Measurements from ENCODE around the gene SNX20. TPM values are rescaled to one million over a fixed set of nuclear protein-coding genes. Genes with fewer than 3 reads are reported as not detected.

Gene SNX20
- polyA plus RNA-seq, 6 donors from 2014 or later = 29.0 to 47.0 (median 38.9) TPM

- ATAC-seq (ENCODE audit: low read depth in 2 of 2) (no peak), DNase-seq (no peak)
- no peaks in the 10 kb centered on the region for H3K27me3 Mint-ChIP-seq
- H3K9me3 Mint-ChIP-seq = no peaks in the 10 kb centered on the region
- peaks cover 16 to 27% (median 23%) of the 10 kb centered on the region in 3 donors for H3K4me1 Mint-ChIP-seq
- H3K36me3 Mint-ChIP-seq = no peaks in the 10 kb centered on the region
- no peak overlapping the region for H3K4me3 Mint-ChIP-seq
- H3K27ac Mint-ChIP-seq = no peak overlapping the region
Observed at GRCh38 chr16:50712560-50712898, 31.4 kb upstream of the SNX20 start.

- ATAC-seq (ENCODE audit: low read depth in 2 of 2) (no peak), DNase-seq (no peak)
- no peak overlapping the region for H3K27ac Mint-ChIP-seq
- H3K4me3 Mint-ChIP-seq = peak overlapping the region in 1 of 8 donors; percentile 16
- no peaks in the 10 kb centered on the region for H3K36me3 Mint-ChIP-seq
- H3K4me1 Mint-ChIP-seq = peaks cover 16 to 27% (median 23%) of the 10 kb centered on the region in 3 donors
- no peaks in the 10 kb centered on the region for H3K27me3 Mint-ChIP-seq
- H3K9me3 Mint-ChIP-seq = no peaks in the 10 kb centered on the region
Observed at GRCh38 chr16:50711862-50712559, 30.9 kb upstream of the SNX20 start.

DNA sequence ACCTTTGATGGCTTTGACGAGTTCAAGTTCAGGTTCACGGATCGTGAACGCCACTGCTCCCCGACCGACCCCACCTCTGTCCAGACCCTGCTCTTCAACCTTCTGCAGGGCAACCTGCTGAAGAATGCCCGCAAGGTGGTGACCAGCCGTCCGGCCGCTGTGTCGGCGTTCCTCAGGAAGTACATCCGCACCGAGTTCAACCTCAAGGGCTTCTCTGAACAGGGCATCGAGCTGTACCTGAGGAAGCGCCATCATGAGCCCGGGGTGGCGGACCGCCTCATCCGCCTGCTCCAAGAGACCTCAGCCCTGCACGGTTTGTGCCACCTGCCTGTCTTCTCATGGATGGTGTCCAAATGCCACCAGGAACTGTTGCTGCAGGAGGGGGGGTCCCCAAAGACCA, 29.9 kb upstream of the SNX20 start:
- peaks cover 0 to 5% (median 0%) of the 10 kb centered on the region in 7 donors for H3K9me3 Mint-ChIP-seq
- H3K27me3 Mint-ChIP-seq = no peaks in the 10 kb centered on the region
- no peak overlapping the region for H3K27ac Mint-ChIP-seq
- DNase-seq = no peak
- H3K4me1 Mint-ChIP-seq = peaks cover 16 to 27% (median 23%) of the 10 kb centered on the region in 3 donors
- peaks cover 0 to 4% of the 10 kb centered on the region in 2 donors for H3K36me3 Mint-ChIP-seq
- no peak for ATAC-seq (ENCODE audit: low read depth in 2 of 2)
- no peak overlapping the region for H3K4me3 Mint-ChIP-seq

- peaks cover 7 to 16% (median 8%) of the 10 kb centered on the region in 7 donors for H3K9me3 Mint-ChIP-seq
- DNase-seq = no peak
- H3K27me3 Mint-ChIP-seq = no peaks in the 10 kb centered on the region
- peaks cover 16 to 27% (median 23%) of the 10 kb centered on the region in 3 donors for H3K4me1 Mint-ChIP-seq
- no peak overlapping the region for H3K27ac Mint-ChIP-seq
- no peak for ATAC-seq (ENCODE audit: low read depth in 2 of 2)
- H3K36me3 Mint-ChIP-seq = peaks cover 3 to 15% of the 10 kb centered on the region in 2 donors
- peak overlapping the region in 2 of 8 donors; percentile 49 to 75 for H3K4me3 Mint-ChIP-seq
Observed at GRCh38 chr16:50709980-50710379, 28.9 kb upstream of the SNX20 start.

- ATAC-seq (ENCODE audit: low read depth in 2 of 2) (peak; percentile 63 to 87), DNase-seq (peak; percentile 26)
- H3K36me3 Mint-ChIP-seq = peaks cover 8 to 23% of the 10 kb centered on the region in 2 donors
- H3K4me3 Mint-ChIP-seq = peak overlapping the region in 3 of 8 donors; percentile 3 to 37 (median 26)
- H3K27ac Mint-ChIP-seq = peak overlapping the region in 2 of 6 donors; percentile 60 to 75
- H3K27me3 Mint-ChIP-seq = no peaks in the 10 kb centered on the region
- H3K4me1 Mint-ChIP-seq = peaks cover 16 to 27% (median 23%) of the 10 kb centered on the region in 3 donors
- H3K9me3 Mint-ChIP-seq = peaks cover 10 to 24% (median 15%) of the 10 kb centered on the region in 7 donors
Observed at GRCh38 chr16:50709061-50709684, 28.1 kb upstream of the SNX20 start.

DNA sequence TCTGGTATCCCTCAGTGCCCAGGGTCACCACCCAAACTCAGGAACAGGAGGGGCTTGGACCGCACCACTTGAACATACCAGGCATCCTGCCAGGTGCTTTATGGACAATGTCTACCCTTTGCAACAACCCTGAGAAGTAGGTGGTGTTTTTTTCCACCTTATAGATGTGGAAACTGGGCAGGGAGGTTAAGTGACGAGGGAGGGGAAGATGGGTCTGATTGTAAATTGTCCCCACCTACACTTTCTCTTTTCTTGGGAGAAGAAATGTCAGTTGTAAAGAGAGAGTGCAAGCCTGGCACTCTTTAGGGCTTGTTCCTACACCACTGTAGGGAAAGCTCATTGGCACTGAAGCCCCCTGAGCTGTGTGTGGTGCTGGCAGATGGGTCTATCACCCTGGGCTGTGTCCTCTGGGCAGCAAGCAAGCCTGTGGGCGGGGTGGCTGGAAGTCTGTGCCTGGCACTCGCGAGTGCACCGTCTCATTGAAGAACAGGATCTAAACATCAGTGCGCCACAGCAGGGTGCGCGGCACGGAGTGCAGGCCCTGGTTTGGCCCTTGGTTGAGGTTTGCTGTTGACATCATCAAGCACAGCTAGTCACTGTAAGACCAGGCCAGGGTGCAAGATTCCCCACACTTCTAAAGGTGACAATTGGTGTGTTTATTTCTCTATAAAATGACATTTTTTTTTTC, 27.4 kb upstream of the SNX20 start:
- no peak overlapping the region for H3K27ac Mint-ChIP-seq
- H3K36me3 Mint-ChIP-seq = peaks cover 14 to 27% of the 10 kb centered on the region in 2 donors

DNA sequence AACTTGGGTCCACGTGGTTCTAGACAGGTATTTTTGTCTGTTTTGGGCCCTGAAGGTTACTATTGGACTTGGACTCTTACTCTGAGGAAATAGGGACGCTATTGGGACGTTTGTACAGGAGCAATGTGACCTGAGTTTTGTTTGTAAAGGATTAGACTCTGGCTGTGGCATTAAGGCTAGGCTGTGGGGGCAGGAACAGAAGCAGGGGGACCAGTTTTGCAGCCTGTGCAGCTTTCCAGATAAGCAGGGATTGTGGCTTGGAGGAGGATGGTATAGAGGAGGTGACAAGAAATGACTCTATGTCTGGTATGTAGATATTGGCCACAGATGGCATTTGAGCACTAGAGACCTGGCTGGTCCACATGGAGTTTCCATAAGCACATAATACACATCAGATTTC, 25.1 kb upstream of the SNX20 start:
- peaks cover 16 to 27% (median 23%) of the 10 kb centered on the region in 3 donors for H3K4me1 Mint-ChIP-seq
- H3K4me3 Mint-ChIP-seq = no peak overlapping the region
- H3K27ac Mint-ChIP-seq = peak overlapping the region in 2 of 6 donors; percentile 45 to 49
- DNase-seq = no peak
- ATAC-seq (ENCODE audit: low read depth in 2 of 2) = no peak
- H3K36me3 Mint-ChIP-seq = peaks cover 14 to 27% of the 10 kb centered on the region in 2 donors
- H3K9me3 Mint-ChIP-seq = peaks cover 11 to 34% (median 24%) of the 10 kb centered on the region in 7 donors
- H3K27me3 Mint-ChIP-seq = no peaks in the 10 kb centered on the region

More for the DNA sequence above, 27.4 kb upstream of the SNX20 start:
- peaks cover 11 to 30% (median 21%) of the 10 kb centered on the region in 7 donors for H3K9me3 Mint-ChIP-seq
- ATAC-seq (ENCODE audit: low read depth in 2 of 2) (no peak), DNase-seq (no peak)
- H3K27me3 Mint-ChIP-seq = no peaks in the 10 kb centered on the region
- peaks cover 16 to 27% (median 23%) of the 10 kb centered on the region in 3 donors for H3K4me1 Mint-ChIP-seq
- H3K4me3 Mint-ChIP-seq = no peak overlapping the region

DNA sequence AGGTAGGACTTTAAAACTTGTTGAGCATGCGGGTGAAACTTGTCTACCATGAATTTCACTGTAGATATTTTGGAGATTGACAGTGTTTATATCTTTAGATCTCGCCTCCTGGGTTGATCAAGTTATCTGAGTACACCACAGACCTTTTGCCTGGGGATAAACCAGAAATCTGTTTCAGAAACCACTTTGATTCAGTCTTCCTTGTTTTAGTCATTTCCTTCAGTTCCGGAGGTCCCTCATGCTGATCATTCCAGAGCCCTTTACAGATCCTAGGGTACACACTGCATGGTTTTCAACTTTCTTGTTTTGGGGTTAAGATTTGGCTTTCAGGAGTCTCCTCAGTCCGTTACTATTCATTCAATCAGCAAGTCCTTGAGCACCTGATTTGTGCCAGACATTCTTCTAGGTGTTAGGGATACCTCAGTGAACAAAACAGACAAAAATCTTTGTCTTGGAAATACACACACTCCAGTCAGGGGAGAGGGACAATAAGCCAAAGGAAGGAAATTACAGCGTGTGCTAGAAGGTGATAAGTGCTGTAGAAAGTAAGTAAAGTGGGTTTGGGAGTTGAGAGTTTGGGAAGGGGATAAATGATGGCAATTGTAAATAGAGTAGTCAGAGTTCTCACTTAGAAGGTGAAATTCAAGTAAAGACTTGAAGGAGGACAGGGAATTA, 24.5 kb upstream of the SNX20 start:
- ATAC-seq (ENCODE audit: low read depth in 2 of 2) (no peak), DNase-seq (no peak)
- peaks cover 14 to 27% of the 10 kb centered on the region in 2 donors for H3K36me3 Mint-ChIP-seq
- H3K27ac Mint-ChIP-seq = peak overlapping the region in 1 of 6 donors; percentile 14
- H3K9me3 Mint-ChIP-seq = peaks cover 11 to 34% (median 24%) of the 10 kb centered on the region in 7 donors
- H3K27me3 Mint-ChIP-seq = no peaks in the 10 kb centered on the region
- no peak overlapping the region for H3K4me3 Mint-ChIP-seq
- peaks cover 16 to 23% (median 17%) of the 10 kb centered on the region in 3 donors for H3K4me1 Mint-ChIP-seq

GRCh38 chr16:50704245-50704644, 23.1 kb upstream of the SNX20 start:
- peaks cover 14 to 27% of the 10 kb centered on the region in 2 donors for H3K36me3 Mint-ChIP-seq
- ATAC-seq (ENCODE audit: low read depth in 2 of 2) = no peak
- peaks cover 11 to 34% (median 24%) of the 10 kb centered on the region in 7 donors for H3K9me3 Mint-ChIP-seq
- H3K4me1 Mint-ChIP-seq = peaks cover 5 to 16% (median 10%) of the 10 kb centered on the region in 3 donors
- DNase-seq = no peak
- no peak overlapping the region for H3K4me3 Mint-ChIP-seq
- peak overlapping the region in 1 of 6 donors; percentile 32 for H3K27ac Mint-ChIP-seq
- H3K27me3 Mint-ChIP-seq = no peaks in the 10 kb centered on the region

DNA sequence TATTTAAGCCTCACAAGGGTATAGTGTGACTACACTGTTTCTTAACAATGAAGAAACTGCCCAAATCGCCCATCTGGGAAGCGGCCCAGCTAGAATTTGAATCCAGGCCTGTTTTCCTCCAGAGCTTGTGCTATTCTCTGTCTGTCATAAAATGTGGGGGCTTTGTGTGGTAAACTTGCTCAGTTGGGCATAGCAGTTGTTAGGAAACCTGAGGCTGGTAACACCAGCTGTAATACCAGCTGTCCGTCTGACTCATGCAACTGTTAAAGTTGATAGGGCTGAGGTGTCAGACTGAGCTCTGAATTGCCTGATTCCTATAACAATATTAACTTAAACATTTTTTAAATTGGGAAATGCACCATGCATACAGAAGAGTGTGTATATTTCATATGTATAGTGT, 21.6 kb upstream of the SNX20 start:
- Mint-ChIP-seq H3K9me3 (peaks cover 11 to 34% (median 24%) of the 10 kb centered on the region in 7 donors), H3K4me3 (no peak overlapping the region), H3K36me3 (peaks cover 14 to 27% of the 10 kb centered on the region in 2 donors), H3K27me3 (no peaks in the 10 kb centered on the region), H3K27ac (peak overlapping the region in 1 of 6 donors; percentile 71), H3K4me1 (peaks cover 9 to 21% (median 11%) of the 10 kb centered on the region in 3 donors)
- DNase-seq (no peak), ATAC-seq (ENCODE audit: low read depth in 2 of 2) (no peak)

DNA sequence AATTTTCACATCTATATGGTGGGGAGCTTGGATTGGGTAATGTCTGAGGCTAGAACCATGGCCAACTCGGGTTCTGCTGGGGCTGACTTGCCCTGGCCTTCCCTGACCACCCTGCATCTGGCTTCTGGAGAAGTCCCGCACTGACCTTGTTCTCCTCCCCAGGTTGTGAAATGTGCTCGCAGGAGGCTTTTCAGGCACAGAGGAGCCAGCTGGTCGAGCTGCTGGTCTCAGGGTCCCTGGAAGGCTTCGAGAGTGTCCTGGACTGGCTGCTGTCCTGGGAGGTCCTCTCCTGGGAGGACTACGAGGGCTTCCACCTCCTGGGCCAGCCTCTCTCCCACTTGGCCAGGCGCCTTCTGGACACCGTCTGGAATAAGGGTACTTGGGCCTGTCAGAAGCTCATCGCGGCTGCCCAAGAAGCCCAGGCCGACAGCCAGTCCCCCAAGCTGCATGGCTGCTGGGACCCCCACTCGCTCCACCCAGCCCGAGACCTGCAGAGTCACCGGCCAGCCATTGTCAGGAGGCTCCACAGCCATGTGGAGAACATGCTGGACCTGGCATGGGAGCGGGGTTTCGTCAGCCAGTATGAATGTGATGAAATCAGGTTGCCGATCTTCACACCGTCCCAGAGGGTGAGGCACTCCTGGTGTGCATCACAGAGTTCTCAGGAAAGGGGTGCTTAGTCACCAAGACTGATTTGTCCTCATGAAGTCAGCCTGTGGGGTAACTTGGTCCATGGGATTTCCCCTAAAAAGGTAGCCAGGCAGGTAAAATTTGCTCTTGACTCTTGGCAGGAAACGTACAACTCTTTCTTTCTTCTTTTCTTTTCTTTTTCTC, 18.4 kb upstream of the SNX20 start:
- peak overlapping the region in 1 of 6 donors; percentile 44 for H3K27ac Mint-ChIP-seq
- H3K9me3 Mint-ChIP-seq = peaks cover 2 to 14% (median 9%) of the 10 kb centered on the region in 7 donors
- no peak for DNase-seq
- H3K36me3 Mint-ChIP-seq = peaks cover 8% of the 10 kb centered on the region in 2 donors
- ATAC-seq (ENCODE audit: low read depth in 2 of 2) = no peak
- H3K4me3 Mint-ChIP-seq = peak overlapping the region in 3 of 8 donors; percentile 23 to 59 (median 29)
- peaks cover 0 to 7% (median 5%) of the 10 kb centered on the region in 3 donors for H3K27me3 Mint-ChIP-seq
- peaks cover 24 to 42% (median 32%) of the 10 kb centered on the region in 3 donors for H3K4me1 Mint-ChIP-seq
